Measurements from ENCODE around the gene BBS2.
"Not testable (repeated sequence)": the region's sequence is repeated elsewhere in the genome, so short reads cannot be mapped to it uniquely, and the experiment has no call there.

Gene BBS2

GRCh38 chr16:56520251-56520577, 390 bp upstream of the BBS2 start:
- no peak for DNase-seq

DNA sequence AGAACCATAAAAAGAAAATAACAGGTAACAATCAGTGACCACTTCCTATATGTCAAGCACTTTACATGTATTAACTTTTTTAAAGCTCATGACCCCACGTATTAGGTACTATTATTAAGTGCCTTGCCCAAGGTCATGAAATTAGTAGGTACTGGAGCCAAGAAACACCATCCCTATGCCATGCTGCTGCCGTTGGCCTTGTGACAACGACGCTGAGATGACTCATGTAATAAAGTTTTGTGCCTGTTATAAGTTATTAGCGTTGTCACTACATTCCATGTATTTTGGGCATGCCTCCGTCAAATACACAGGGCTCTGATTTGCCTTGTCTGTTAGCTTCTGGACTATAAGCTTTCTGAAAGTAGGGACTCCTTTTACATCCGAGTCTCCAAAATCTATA, 1.4 kb downstream of the BBS2 start:
- DNase-seq: no peak

DNA sequence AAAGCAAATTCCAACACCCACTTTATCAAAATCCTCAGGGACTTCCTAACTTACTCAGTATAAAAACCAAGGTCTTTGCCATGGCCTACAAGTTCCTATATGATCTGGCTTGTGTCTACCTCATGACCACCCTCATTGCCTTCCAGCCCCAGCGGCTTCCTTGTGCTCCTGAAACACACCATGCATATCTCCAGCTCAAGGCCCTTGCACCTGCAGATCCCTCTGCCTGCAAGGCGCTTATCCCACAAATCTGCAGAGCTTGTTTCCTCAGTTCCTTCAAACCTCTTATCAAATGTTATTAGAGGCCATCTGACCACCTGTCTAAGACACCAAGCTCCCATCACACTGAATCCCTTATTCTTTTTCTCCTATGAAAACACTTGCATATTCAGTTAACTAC, 2.6 kb downstream of the BBS2 start:
- DNase-seq: no peak

- DNase-seq: no peak
These were observed 4.2 kb downstream of the BBS2 start for GRCh38 chr16:56515665-56516064.

- DNase-seq: no peak
These were observed 5.0 kb downstream of the BBS2 start for GRCh38 chr16:56514845-56515244.

DNA sequence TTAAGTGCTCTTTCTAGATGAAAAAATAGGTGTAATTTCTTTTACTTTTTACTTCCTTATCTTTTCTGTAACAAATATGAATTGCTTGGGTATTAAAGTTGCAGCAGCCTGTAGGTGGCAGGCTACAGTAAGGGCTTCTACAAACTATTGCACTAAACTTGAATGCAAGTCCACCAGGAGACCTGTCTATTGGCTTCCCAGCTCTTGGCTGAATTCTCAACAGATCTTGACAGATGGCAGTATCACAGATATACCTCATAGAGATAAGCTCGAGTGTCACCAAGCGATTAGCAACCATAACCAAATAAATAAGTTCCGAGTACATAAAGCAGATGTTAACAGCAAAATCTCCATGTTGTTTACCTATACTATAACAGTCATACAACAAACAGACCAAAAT, 5.9 kb downstream of the BBS2 start:
- DNase-seq: no peak

DNA sequence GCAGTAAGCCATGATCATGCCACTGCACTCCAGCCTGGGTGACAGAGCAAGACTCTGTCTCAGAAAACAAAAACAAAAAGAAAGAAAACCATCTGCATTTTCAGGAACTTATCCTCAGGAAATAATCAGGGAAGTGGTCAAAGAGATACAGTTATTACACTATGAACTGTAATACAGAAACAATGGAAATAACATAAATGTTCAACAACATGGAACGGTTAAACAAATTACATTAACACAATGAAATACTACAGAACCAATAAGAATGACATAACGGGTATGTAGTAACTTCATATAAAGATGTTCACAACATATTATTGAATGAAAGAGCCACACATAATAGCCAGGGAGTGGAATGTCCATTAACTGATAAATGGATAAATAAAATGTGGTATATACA, 6.7 kb downstream of the BBS2 start:
- no peak for DNase-seq

GRCh38 chr16:56512025-56512424, 7.8 kb downstream of the BBS2 start:
- DNase-seq: no peak

GRCh38 chr16:56510544-56510943, 9.3 kb downstream of the BBS2 start:
- DNase-seq: no peak

GRCh38 chr16:56506941-56507340, 12.9 kb downstream of the BBS2 start:
- DNase-seq: no peak

GRCh38 chr16:56505181-56505580, 14.6 kb downstream of the BBS2 start:
- DNase-seq: no peak

DNA sequence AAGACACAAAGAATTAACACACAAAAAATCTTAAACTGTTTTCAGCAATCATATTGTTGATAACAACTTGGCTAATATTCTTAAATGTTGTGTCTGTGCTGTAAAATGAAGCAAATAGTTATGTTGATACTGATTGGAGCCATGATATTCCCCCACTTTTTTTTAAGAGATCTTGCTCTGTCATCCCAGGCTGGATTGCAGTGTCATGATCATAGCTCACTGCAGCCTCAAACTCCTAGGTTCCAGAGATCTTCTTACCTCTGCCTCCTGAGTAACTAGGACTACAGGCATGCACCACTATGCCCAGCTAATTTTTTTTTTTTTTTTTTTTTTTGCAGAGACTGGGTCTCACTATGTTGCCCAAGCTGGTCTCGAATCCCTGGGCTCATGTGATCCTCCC, 26.0 kb downstream of the BBS2 start:
- DNase-seq: no peak

DNA sequence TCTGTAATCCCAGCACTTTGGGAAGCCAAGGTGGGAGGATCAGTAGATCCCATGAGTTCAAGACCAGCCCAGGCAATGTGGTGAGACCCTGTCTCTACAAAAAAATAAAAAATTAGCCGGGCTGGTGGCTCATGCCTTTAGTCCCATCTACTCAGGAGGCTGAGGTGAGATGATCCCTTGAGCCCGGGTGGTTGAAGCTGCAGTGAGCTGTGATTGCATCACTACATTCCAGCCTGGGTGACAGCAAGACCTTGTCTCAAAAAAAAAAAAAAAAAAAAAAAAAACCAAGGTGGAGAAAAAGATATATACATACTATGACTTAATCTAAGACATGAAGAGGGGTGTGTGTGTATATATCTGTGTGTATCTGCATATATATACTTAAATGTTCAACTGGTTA, 26.7 kb downstream of the BBS2 start:
- DNase-seq: no peak

DNA sequence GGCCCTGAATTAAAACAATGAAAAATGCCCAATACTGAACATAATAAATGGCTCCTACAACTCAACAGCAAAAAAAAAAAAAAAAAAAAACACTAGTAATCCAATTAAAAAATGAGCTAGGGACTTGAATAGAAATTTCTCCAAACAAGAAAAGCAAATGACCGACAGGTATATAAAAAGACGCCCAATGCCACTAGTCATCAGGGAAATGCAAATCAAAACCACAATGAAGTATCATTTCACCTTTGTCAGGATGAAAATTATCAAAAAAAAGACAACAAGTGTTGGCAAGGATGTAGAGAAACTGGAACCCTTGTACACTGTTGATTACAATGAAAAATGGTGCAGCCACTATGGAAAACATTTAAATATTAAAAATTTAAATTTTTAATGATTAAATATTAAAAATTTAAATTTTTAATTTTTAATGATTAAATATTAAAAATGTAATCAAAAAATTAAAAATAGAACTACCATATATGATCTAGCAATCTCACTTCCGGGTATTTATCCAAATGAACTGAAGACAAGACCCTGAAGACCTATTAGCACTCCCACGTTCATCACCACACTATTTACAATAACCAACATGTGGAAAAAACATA, 28.1 kb downstream of the BBS2 start:
- DNase-seq: no peak

DNA sequence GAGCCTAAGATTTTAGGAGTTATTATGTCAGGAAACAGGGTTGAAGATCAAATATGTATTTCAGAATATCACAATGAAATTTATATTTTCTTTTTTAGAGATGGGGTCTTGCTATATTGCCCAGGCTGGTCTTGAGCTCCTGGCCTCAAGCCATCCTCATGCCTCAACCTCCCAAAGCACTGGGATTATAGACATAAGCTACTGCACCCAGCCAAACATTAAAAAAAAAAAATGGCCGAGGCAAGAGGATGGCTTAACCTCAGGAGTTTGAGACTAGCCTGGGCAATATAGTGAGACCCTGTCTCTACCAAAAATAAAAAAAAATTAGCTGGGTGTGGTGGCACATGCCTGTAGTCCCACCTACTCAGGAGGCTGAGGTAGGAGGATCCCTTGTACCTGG, 31.0 kb downstream of the BBS2 start:
- DNase-seq: not testable (repeated sequence)

- no peak for DNase-seq
These were observed 31.8 kb downstream of the BBS2 start for GRCh38 chr16:56488035-56488434.

DNA sequence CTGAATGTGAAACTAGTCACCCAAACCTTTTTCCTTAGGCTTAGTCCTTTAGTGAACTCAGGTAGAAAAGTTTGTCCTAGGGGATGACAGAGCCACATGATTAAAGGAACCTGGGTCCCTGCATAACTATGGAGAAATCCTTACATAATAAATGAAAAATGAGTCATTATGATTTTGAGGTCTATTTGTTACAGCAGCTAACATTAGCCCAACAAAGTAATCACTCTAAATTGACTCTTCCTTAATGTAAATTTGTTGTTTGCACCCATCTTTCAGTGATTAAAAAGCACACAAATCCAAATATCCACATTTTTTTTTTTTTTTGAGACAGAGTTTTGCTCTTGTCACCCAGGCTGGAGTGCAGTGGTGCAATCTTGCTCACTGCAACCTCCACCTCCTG, 36.4 kb downstream of the BBS2 start:
- no peak for DNase-seq

DNA sequence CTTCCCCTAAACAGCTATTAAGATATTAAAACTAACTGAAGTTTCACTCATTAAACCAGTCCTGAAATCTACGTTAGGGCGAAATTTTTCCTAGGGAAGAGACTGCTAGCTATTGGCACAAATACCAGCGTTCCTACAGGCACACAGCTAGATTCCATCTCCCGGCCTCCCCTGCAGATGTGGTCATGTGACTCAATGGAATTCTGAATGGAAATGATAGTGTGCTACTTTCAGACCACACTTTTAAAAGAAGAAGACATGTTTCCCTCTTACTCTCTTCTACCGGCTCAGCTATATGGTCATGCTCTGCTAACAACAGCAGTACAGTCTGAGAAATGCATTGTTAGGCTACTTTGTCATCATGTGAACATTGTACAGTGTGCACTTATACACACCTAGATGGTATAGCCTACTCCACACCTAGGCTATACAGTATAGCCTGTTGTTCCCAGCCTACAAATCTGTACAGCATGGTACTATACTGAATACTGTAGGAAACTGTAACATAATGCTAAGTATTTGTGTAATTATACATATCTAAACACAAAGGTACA, 37.1 kb downstream of the BBS2 start:
- DNase-seq: no peak

- DNase-seq: no peak
These were observed 38.2 kb downstream of the BBS2 start for GRCh38 chr16:56481468-56482122.

DNA sequence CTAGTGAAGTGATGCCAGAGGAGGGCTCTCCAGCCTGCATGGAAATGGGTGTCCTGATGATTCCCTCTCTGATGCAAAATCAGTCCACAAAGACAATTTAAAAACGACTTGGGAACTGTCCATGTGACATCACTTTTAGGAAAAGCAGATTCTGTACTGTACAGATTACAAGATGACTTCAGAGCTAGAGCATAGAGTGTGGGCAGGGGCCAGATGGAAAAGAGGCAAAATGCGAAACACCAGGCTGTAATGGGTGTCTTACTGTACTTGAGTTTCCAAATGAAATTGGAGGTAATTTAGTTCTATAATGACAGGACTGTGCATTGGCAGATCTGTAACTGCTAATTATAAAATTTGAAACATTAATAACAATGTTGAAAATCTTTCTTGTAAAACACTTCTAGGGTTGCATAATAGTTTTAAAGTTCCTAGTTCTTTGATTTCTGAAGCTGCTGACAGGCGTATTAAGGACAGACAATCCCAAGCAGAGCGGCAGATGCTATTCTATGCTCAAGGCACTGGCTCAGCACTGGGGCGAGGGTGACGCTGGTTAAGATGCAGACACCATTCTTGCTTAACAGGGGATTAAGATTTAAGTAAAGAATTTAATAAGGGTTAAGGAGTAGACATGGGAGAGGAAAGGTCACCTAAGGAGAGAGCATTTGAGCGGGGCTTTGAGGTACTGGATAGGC, 38.9 kb downstream of the BBS2 start:
- DNase-seq: no peak

DNA sequence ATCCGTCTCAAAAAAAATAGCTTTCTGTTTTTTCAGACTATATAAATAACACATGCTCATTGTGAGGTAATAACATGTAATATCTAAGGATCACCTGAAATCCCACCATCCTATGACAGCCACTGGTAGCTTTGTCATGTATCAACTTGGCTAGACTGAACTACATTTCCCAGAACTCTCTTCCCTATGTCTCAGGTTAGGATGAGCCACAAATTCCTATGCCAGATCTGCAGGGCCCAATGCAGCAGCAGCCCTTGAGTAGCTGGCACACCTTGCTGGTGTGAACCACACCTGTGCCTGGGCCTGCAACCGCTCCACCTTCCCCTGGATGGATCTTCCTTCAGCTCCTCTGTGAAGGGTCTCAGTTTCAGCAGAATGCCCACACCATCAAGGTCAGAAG, 40.4 kb downstream of the BBS2 start:
- DNase-seq: no peak

GRCh38 chr16:56478281-56479049, 41.4 kb downstream of the BBS2 start:
- DNase-seq: no peak

DNA sequence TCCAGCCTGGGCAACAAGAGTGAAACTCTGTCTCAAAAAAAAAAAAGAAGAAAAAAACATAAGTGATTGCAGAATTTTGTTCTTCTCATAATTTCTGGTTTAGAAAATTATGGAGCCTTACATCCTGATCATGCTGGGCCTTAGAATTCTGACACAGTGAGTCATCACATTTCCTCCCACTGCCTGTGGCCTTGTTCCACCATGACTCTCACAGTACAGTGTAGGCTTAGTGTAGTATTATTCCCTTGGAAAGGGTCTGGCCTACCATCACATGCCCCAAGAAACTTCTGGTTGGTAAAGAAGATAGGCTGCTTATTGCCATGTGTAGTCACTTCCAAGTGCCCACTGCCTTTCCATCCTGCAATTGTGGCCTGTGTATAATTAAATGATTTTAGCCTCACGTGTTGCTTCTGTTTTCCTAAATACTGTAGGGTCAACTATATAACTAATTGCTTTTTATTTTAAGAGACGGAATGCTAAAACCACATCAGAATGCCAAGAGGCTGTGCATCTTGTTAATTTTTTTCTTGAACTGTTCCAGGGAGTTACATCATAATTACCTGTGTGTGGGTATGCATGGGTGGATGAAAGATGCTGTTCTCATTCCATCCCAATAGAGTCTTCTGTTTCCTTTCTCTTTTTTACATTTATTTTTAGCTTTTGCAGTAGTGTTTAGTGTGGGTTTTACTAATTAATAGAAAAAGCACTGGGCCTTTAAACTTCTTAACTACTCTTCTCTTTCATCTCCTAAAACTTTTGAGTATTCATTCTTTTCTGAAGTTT, 42.5 kb downstream of the BBS2 start:
- no peak for DNase-seq
